Body of pancreas (tissue), 4 donors: ENCODE data around the gene CHST13.
A peak's percentile ranks its signal among the peaks of the same experiment; 100 is the strongest.

Experiments
- CTCF ChIP-seq, 7 experiments: fragments of 450-650 bp in 4 of 7; fragments of 200-600 bp in 3 of 7; sonication (generic) in 3 of 7; IDR thresholded peaks; one replicate each; pipeline ENCODE4 v1.5.1; 2016 to 2019; ENCODE audit warnings: antibody characterized with exemption in 7 of 7
- POLR2A ChIP-seq, 3 donors: fragments of 450-650 bp; IDR thresholded peaks; one replicate each; pipeline ENCODE4 v1.6.1; 2016; ENCODE audit warnings: antibody characterized with exemption in 3 of 3, mild to moderate bottlenecking in 2 of 3

- TF ChIP-seq CTCF (IDR thresholded peaks at IDR 0.05) (peak in 1 of 7 experiments; percentile 16), POLR2A (IDR thresholded peaks at IDR 0.05) (no peak)
Measured at GRCh38 chr3:126523745-126524428, at the start of gene CHST13.
